Fibroblast of villous mesenchyme (primary cell): ENCODE measurements around the gene UBA3. TPM values are rescaled to one million over a fixed set of nuclear protein-coding genes. Genes with fewer than 3 reads are reported as not detected.

Experiments
- DNase-seq: peaks from one replicate; pipeline ENCODE4 v3.0.0-alpha.2; 2010; ENCODE audit warnings: low read depth
- H3K4me3 ChIP-seq: 2 replicates; pipeline ENCODE4 v1.5.1; 2011; ENCODE audit warnings: low read depth, mild to moderate bottlenecking, low read length
- CTCF ChIP-seq: IDR thresholded peaks from 2 replicates; pipeline ENCODE4 v1.5.1; 2012; ENCODE audit warnings: low read depth, mild to moderate bottlenecking, low read length; ENCODE audit not compliant: insufficient read depth
- total RNA-seq: library from RNA; depleted of rRNA; stranded (reverse); fragments of >200 nt; gene quantifications from 2 replicates; pipeline ENCODE4 v1.2.3, GENCODE V29; 2012

The UBA3 gene
- total RNA-seq, 1 donor, result 92.0 TPM

GRCh38 chr3:69079269-69080159, 651 bp downstream of the UBA3 start:
- peak; percentile 21 for DNase-seq
- no peak for TF ChIP-seq CTCF
- H3K4me3 ChIP-seq, result peak overlapping the region; percentile 84

- DNase-seq, result no peak
- TF ChIP-seq CTCF, result no peak
- no peak overlapping the region for H3K4me3 ChIP-seq
Observed at GRCh38 chr3:69072928-69073327, 7.2 kb downstream of the UBA3 start.

- no peak for DNase-seq
- no peak overlapping the region for H3K4me3 ChIP-seq
- TF ChIP-seq CTCF, result no peak
Observed at GRCh38 chr3:69066121-69066520, 14.0 kb downstream of the UBA3 start.

DNA sequence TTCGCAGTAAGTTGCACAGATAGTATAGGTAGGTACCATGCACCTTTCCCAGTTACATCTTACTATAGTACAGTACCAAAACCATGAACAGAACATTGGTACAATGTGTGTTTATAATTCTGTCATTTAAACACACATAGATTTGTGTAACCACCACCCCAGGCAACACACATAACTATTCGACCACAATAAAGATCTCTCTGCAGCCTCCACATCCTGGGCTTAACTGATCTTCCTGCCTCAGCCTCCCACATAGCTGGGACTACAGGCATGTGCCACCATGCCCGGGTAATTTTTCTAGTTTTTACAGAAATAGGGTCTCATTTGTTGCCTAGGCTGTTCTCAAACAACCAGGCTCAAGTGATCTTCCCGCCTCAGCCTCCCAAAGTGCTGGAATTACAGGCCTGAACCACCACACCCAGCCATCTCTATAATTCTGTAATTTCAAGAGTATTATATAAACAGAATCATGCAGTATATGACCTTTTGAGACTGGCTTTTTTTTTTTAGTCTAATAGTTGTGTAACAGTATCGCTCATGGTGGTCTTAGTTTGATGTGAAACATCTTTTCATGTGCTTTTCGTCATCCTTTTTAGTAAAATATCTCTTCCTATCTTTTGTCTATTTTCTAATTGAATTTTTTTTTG, 14.7 kb downstream of the UBA3 start:
- no peak for TF ChIP-seq CTCF
- H3K4me3 ChIP-seq, result no peak overlapping the region
- DNase-seq, result no peak

GRCh38 chr3:69063636-69064035, 16.5 kb downstream of the UBA3 start:
- no peak for DNase-seq
- TF ChIP-seq CTCF, result no peak
- no peak overlapping the region for H3K4me3 ChIP-seq

DNA sequence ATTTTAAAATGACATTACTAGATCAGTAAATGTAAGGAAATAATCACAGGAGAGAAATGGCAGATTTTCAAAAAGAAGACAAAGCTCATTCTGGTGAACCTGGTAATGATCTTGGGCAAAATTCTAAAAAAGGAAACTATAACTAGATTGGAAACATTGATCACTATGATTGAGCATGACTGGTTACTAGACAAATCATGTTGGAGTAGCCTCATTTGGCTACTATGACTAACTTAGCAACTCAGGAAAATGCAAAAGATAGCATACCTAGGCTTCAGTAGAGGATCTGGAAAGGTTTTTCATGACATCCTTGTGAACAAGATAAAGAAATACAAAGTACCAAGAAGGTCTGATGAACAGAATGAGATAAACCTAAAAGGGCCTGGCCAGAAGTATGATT, 20.5 kb downstream of the UBA3 start:
- H3K4me3 ChIP-seq, result no peak overlapping the region
- DNase-seq, result no peak
- no peak for TF ChIP-seq CTCF

- no peak for DNase-seq
- no peak for TF ChIP-seq CTCF
- no peak overlapping the region for H3K4me3 ChIP-seq
Observed at GRCh38 chr3:69058947-69059224, 21.3 kb downstream of the UBA3 start.
